Activated naive CD4-positive, alpha-beta T cell treated with anti-CD3 and anti-CD28 coated beads, Interleukin-2, amount 50 U/mL, for 24 hours (primary cell): ENCODE results near the gene CGREF1.

Source experiments
- H3K27ac Mint-ChIP-seq: one replicate; pipeline ENCODE4 v1.8.0; 2021; ENCODE audit warnings: mild to moderate bottlenecking, mixed read lengths
- H3K27me3 Mint-ChIP-seq: one replicate; pipeline ENCODE4 v1.8.0; 2021; ENCODE audit warnings: mixed read lengths
- H3K36me3 Mint-ChIP-seq: one replicate; pipeline ENCODE4 v1.8.0; 2021; ENCODE audit warnings: mixed read lengths
- H3K4me1 Mint-ChIP-seq: one replicate; pipeline ENCODE4 v1.8.0; 2021; ENCODE audit warnings: mixed read lengths
- H3K4me3 Mint-ChIP-seq: one replicate; pipeline ENCODE4 v1.8.0; 2021; ENCODE audit warnings: mild to moderate bottlenecking, mixed read lengths
- H3K9me3 Mint-ChIP-seq: one replicate; pipeline ENCODE4 v1.8.0; 2021; ENCODE audit warnings: mixed read lengths

The CGREF1 gene, protein sequence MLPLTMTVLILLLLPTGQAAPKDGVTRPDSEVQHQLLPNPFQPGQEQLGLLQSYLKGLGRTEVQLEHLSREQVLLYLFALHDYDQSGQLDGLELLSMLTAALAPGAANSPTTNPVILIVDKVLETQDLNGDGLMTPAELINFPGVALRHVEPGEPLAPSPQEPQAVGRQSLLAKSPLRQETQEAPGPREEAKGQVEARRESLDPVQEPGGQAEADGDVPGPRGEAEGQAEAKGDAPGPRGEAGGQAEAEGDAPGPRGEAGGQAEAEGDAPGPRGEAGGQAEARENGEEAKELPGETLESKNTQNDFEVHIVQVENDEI

DNA sequence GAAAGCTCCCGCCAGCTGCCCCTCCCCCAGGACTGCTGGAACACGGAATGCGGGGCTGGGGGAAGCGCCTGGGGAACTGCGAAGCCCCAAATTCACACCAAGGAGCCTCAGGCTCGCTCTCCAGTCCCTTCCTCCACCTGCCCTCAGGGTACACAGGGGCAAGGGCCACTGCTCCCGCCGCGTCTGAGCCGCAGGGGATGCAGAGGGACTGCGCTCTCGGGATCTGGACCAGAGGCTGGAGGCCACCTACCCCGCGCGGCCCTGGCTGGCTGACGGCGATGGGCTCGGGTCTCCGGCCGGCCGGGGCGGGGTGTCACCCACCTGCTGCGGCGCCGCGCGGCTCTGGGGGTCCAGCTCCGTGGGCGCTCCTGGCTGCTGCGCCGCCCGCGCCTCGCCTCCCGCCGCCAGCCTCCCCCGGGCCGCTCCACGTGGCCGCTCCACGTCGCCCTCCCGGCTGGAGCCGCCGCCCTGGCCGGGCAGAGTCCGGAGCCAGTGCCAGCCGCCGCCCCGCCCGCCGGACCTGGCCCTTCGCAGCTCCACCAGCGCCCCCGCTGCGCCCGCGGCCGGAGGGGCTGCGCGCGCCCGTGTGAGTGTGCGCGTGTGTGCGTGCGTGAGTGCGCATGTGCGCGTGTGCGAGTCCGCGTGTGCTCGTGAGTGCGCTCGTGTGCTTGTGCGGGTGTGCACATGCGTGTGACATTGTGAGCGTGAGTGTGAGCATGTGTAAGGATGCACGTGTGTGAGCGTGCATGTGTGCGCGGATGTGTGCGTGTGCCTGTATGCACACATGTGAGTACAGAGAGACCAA is at the start of gene CGREF1:
Gene CGREF1 (minus strand): TSS at position 604 of the 805 bp plus-strand sequence. CDS start 14,762 bp downstream, outside the sequence.
- Mint-ChIP-seq H3K27ac (no peak within 1 kb of the TSS), H3K36me3 (no peaks in the 10 kb centered on the region), H3K4me3 (peak within 1 kb of the TSS; percentile 85)

GRCh38 chr2:27164960-27165763 is 46.2 kb upstream of the CGREF1 start:
- H3K9me3 Mint-ChIP-seq = no peaks in the 10 kb centered on the region
- H3K4me3 Mint-ChIP-seq = no peak overlapping the region
- H3K4me1 Mint-ChIP-seq = peaks cover 4% of the 10 kb centered on the region
- H3K36me3 Mint-ChIP-seq = no peaks in the 10 kb centered on the region
- H3K27ac Mint-ChIP-seq = no peak overlapping the region
- peaks cover 2% of the 10 kb centered on the region for H3K27me3 Mint-ChIP-seq

More for the DNA sequence above, at the start of gene CGREF1:
- H3K4me1 Mint-ChIP-seq = peaks cover 16% of the 10 kb centered on the region
- no peaks in the 10 kb centered on the region for H3K9me3 Mint-ChIP-seq
- peaks cover 16% of the 10 kb centered on the region for H3K27me3 Mint-ChIP-seq

GRCh38 chr2:27162151-27163121 is 43.5 kb upstream of the CGREF1 start:
- Mint-ChIP-seq H3K4me3 (no peak overlapping the region), H3K9me3 (no peaks in the 10 kb centered on the region), H3K36me3 (no peaks in the 10 kb centered on the region), H3K4me1 (peaks cover 4% of the 10 kb centered on the region), H3K27ac (no peak overlapping the region), H3K27me3 (no peaks in the 10 kb centered on the region)

GRCh38 chr2:27160191-27160590 is 41.3 kb upstream of the CGREF1 start:
- no peak overlapping the region for H3K4me3 Mint-ChIP-seq
- H3K36me3 Mint-ChIP-seq = no peaks in the 10 kb centered on the region
- no peak overlapping the region for H3K27ac Mint-ChIP-seq
- no peaks in the 10 kb centered on the region for H3K4me1 Mint-ChIP-seq
- no peaks in the 10 kb centered on the region for H3K9me3 Mint-ChIP-seq
- no peaks in the 10 kb centered on the region for H3K27me3 Mint-ChIP-seq

- Mint-ChIP-seq H3K4me3 (no peak overlapping the region), H3K27me3 (no peaks in the 10 kb centered on the region), H3K9me3 (no peaks in the 10 kb centered on the region), H3K36me3 (no peaks in the 10 kb centered on the region), H3K27ac (no peak overlapping the region), H3K4me1 (no peaks in the 10 kb centered on the region)
These were observed 40.3 kb upstream of the CGREF1 start for GRCh38 chr2:27159271-27159670.

- no peak overlapping the region for H3K4me3 Mint-ChIP-seq
- H3K4me1 Mint-ChIP-seq = no peaks in the 10 kb centered on the region
- H3K27me3 Mint-ChIP-seq = no peaks in the 10 kb centered on the region
- H3K9me3 Mint-ChIP-seq = no peaks in the 10 kb centered on the region
- no peaks in the 10 kb centered on the region for H3K36me3 Mint-ChIP-seq
- no peak overlapping the region for H3K27ac Mint-ChIP-seq
These were observed 39.5 kb upstream of the CGREF1 start for GRCh38 chr2:27158468-27158867.

- Mint-ChIP-seq H3K27me3 (no peaks in the 10 kb centered on the region), H3K4me3 (no peak overlapping the region), H3K27ac (no peak overlapping the region), H3K9me3 (no peaks in the 10 kb centered on the region), H3K36me3 (no peaks in the 10 kb centered on the region), H3K4me1 (no peaks in the 10 kb centered on the region)
These were observed 36.2 kb upstream of the CGREF1 start for GRCh38 chr2:27155069-27155520.

DNA sequence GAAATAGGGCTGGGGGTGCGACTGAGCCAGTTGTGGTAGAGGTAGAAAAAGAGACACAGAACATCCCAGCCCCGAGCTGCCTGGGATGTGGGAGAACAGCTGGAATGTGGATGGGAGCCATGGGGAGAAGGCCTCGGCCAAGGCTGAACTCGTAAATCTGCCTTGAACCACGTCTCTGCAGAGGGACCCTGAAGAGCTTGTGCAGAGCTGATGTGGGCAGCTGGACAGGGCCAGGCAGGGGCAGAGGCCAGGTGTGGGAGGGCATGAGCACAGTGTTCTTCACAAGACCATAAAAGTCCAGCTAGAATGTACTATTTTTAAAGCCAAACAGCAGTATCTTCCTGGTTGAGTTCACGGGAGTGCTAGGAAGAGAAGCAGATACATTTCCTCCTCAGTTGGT is 35.6 kb upstream of the CGREF1 start:
- Mint-ChIP-seq H3K27ac (no peak overlapping the region), H3K27me3 (no peaks in the 10 kb centered on the region), H3K4me1 (no peaks in the 10 kb centered on the region), H3K36me3 (no peaks in the 10 kb centered on the region), H3K4me3 (no peak overlapping the region), H3K9me3 (no peaks in the 10 kb centered on the region)

DNA sequence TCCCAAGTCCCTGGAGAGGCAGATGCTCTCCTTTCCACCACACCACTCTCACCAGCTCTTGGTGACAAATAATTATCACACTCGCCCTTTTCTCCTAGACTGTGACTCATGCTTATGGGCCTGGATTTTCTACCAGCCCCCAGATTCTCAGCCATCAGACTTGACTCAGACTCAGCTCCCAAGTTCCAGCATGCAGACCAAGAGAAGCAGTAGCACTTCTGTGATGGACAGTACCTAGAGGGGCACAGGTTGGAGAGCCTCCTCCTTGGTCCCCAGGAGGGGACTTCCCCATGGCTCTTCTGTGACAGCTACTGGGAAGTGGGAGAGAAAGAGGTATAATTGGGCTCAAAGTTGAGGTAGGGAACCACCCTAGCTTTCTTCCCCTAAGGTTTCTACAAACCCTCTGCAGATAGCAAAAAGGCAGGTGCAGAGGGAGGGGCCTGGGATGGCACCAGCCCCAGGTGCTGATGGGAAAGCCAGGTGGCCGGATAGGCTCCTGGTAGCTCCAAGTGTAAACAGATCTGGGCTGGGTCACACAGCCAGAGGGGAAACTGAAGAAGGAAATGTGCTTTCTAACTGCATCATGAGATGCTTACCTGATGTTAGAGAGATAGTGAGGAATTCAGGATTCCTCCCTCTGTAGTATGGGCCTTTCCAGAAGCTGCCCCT is 34.0 kb upstream of the CGREF1 start:
- no peaks in the 10 kb centered on the region for H3K27me3 Mint-ChIP-seq
- no peaks in the 10 kb centered on the region for H3K4me1 Mint-ChIP-seq
- H3K9me3 Mint-ChIP-seq = no peaks in the 10 kb centered on the region

GRCh38 chr2:27152102-27152795 is 33.3 kb upstream of the CGREF1 start:
- H3K9me3 Mint-ChIP-seq = no peaks in the 10 kb centered on the region
- H3K4me1 Mint-ChIP-seq = no peaks in the 10 kb centered on the region
- no peaks in the 10 kb centered on the region for H3K27me3 Mint-ChIP-seq
- H3K27ac Mint-ChIP-seq = no peak overlapping the region
- H3K36me3 Mint-ChIP-seq = no peaks in the 10 kb centered on the region
- no peak overlapping the region for H3K4me3 Mint-ChIP-seq

More for the DNA sequence above, 34.0 kb upstream of the CGREF1 start:
- Mint-ChIP-seq H3K27ac (no peak overlapping the region), H3K36me3 (no peaks in the 10 kb centered on the region), H3K4me3 (no peak overlapping the region)

DNA sequence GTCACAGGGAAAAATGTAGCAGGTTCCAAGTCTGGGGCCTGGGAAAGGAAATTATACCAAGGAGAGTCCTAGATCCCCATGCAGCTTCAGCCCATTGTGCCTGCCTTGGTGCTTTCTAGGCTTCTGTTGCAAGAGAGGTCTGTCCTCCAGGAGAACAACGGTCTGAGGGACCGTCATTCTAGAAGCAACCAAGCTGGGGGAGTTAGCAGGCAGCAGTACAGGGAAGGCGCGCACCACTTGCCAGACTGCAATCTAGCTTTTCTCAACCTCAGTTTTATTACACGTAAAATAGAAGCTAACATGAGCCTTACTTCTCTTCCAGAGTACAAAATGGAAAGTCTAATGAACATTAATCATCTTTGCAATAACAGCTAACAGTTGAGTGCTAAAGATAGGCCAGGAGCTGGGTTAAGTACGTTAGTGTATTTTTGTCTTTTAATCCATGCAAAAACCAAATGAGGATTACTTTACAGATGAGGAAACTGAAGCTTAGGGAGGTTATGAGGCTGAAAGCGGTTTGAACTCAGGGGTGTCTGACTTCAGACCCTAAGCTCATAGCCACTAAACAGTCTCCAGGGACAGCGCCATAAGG is 31.8 kb upstream of the CGREF1 start:
- H3K27ac Mint-ChIP-seq = no peak overlapping the region
- H3K36me3 Mint-ChIP-seq = no peaks in the 10 kb centered on the region
- no peaks in the 10 kb centered on the region for H3K4me1 Mint-ChIP-seq
- H3K9me3 Mint-ChIP-seq = no peaks in the 10 kb centered on the region
- no peak overlapping the region for H3K4me3 Mint-ChIP-seq
- no peaks in the 10 kb centered on the region for H3K27me3 Mint-ChIP-seq

GRCh38 chr2:27149570-27150405 is 30.9 kb upstream of the CGREF1 start:
- Mint-ChIP-seq H3K4me3 (no peak overlapping the region), H3K27me3 (no peaks in the 10 kb centered on the region), H3K36me3 (no peaks in the 10 kb centered on the region)

More at GRCh38 chr2:27149570-27150405, 30.9 kb upstream of the CGREF1 start:
- Mint-ChIP-seq H3K4me1 (no peaks in the 10 kb centered on the region), H3K9me3 (no peaks in the 10 kb centered on the region), H3K27ac (no peak overlapping the region)
